ENCODE results near the gene ATP8A1.

ATP8A1 gene

DNA sequence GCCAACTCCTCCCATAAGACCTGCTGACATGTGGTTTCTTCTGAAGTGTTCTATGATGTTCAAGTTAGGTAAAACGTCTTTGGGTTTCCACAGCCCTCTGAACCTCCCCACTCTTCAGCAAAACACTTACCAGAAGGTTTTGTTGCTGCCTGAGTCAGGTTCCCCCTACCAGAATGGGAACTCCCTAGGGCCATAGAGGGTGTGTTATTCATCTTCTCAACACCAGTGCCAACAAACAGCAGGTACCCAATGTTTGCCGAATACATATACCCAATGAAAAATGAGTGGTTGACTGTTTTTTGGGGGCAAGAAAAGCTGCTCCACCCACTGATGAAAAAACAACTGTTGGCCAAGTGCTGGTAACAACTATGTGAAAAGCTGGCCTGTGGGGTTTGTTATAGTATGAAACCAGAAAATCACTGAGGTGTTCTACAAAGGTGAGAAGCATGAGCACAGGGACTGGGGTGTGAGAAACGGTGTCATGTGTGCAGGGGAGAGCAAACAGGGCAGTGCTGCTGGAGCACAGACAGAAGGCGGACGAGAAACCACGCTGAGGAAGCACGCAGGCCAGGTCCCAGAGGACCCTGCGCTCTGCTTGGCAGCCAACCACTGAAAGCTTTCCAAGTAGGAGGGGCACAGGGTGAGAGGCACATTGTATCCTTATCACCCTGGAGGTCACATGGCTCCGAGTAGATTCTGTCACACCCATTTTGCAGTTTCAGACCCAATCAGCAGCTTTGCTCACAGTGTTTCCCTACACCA lies 28.8 kb downstream of the ATP8A1 start:
- DNase-seq (ENCODE audit: low read depth in 1 of 2, low spot score in 1 of 2): no peak

DNA sequence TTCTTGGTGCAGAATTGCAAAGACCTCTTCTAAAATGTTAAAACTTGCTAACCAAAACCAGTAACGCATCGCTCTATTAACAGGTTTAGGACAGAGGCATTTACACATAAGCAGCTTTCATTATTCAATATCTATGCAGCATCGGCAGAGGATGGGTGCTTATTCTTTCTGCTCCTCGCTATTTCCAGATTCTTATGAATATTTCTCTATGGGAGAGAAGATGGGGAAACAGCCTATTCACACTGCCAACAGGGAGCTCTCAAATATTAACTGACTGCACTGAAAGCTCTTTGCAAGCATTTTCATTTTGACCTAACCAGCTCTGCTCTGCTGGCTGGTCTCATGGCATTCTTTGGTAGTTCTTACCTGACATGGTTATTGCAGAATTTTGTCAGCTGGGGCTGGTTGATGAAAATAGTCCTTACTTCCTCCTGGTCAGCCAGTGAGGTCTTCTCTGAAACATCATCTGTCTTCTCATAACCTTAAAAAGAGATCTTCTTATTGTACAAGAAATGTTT lies 30.2 kb downstream of the ATP8A1 start:
- no peak for DNase-seq (ENCODE audit: low read depth in 1 of 2, low spot score in 1 of 2)

DNA sequence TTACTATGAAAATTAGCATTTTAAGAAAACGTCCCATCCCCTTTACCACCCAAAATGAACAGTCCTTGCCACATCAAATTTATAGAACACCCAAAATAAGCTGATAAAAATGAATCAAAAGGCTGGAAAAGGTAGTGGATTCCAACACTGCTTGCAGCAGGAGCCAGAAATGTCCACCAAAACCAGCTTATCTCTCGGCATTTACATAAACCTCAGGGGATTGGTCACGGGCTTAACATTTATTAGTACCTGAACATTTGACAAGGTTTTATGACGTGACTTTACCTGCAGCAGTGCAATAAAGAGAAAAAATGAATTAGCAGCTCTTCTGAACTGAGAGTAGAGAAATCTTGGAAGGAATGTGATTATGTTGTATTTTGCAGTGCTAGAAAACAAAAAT lies 31.6 kb downstream of the ATP8A1 start:
- DNase-seq (ENCODE audit: low read depth in 1 of 2, low spot score in 1 of 2): no peak

DNA sequence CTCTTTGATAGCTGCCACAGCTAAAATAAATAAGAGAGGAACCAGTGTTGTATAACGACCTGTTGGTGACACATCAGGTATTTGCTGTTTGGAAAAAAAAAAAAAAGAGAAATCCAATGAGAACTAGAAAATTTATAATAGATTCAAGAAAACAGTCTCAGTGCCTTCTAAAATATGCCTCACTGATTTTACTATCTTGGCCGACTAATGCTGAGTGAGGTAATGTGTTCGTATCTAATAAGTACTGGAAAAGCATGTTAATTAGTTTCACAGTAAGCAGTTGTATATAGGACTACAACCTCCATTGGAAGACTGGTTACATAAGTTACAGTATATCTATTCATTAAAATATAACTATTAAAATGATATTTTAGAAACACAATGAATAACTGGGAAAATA lies 32.4 kb downstream of the ATP8A1 start:
- DNase-seq (ENCODE audit: low read depth in 1 of 2, low spot score in 1 of 2): no peak

DNA sequence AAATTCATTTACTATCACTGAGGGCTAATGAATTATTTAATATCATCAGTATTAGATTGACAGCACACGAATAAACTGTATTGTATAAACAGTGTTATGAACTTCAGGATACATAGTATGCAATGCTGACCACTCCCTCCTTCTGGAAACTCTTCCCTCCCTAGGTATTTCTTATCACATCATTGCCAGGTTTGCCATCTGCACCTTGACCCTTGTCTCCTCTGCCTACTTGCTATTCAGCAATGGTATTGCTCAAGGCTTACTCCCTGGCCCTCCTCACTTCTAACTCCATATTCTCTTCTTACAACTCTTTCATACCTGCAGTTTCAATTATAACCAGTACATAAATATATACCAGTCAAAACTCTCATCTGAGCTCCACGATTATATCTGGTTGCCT lies 38.9 kb downstream of the ATP8A1 start:
- DNase-seq (ENCODE audit: low read depth in 1 of 2, low spot score in 1 of 2): no peak

DNA sequence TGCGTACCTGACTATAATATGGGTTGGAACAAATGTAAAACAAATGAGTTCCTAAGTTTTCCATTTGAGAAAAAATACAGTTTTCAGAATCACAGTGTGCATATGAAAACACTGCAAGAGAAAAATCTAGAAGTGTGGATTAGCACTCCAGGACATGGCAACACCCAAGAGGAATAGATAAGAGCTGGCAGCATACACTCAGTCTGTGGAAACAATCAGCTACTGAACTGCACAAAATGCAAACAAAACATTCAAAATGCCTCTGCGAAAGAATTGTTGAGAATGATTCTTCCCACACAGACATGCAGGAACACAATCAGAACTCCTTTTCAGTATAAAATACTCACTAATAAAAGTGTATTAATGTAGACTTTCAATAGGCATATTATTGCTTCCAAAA lies 39.9 kb downstream of the ATP8A1 start:
- no peak for DNase-seq (ENCODE audit: low read depth in 1 of 2, low spot score in 1 of 2)

DNA sequence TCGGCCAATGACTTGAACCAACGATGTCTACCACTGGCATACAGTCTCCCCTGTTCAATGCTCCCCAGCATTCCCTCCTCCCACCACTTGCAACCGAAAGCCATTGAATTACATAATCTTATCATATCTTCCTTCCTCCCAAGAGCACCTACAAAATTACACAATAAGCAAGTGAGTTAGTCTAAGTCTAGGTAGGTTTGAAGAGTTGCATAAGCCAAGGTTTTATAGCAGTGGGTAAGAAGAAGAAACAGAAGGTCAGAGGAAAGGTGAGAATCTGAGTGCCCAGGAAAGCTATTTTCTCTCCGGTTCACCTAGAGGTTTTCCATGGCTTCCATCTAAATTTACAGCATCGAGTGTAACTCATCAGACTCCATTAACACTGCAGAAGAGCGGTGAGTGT lies 40.3 kb downstream of the ATP8A1 start:
- no peak for DNase-seq (ENCODE audit: low read depth in 1 of 2, low spot score in 1 of 2)

DNA sequence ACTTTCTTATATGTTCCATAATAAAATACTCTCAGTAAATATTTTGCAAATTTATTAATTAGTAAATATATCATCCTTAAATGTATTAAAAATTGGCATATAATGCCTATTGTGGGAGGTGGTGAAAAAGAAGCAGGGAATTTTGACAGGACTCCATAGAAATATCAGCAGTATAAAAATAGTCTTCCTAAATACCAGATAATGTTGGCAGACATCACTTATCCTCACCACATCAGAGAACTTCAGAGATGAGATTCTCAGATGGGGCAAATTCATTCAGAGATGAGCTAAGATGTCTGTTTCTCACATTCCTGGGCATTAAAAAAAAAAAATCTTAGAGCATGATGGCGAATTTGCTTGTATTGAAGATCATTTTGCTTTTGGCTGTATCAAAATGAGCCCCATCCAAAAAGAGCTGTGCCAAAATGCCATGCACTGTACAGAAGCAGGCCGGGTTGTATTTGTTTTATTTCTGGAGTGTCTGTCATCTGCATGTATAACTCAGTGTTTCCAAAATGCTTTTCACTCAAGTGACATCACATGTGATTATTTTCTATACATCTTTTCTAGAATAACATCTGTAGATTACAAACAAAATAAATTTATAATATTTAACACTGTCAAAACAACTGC lies 41.7 kb downstream of the ATP8A1 start:
- DNase-seq (ENCODE audit: low read depth in 1 of 2, low spot score in 1 of 2): no peak

DNA sequence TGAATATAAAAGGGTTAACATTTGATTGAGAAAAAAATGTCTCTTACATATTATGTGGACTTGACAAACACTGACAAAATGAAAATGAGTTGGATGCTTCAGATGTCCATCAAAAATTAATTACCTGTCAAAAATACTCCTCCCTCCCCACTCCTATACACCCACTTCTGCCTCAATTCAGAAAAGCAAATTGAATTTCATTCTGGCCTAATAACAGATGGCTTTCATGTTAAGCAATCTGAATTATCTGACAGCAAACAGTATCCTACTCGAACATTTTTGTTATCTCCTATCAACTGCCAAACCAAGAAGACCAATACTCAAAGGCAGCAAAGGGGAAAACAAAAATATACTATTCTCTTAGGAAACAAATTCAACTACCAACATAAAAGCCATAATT lies 44.0 kb downstream of the ATP8A1 start:
- DNase-seq (ENCODE audit: low read depth in 1 of 2, low spot score in 1 of 2): no peak

DNA sequence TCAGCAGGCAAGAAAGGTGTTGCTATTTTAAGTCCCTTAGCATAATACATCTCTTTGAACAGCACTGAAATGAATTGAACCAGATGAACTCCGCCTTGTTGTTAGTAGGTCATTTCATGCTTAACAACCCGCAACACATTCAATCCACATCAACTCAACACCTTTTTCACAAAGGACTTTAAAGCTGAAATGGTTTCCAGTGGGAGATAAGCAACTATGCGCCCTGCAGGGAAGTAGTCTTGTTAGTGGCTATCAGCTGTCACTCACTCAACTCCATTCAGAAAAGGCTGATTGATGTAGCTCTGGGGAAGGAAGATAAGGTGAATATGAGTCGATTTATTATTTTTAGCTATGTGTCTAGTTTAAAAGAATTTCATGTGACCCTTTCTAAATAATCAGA lies 46.0 kb downstream of the ATP8A1 start:
- DNase-seq (ENCODE audit: low read depth in 1 of 2, low spot score in 1 of 2): no peak

DNA sequence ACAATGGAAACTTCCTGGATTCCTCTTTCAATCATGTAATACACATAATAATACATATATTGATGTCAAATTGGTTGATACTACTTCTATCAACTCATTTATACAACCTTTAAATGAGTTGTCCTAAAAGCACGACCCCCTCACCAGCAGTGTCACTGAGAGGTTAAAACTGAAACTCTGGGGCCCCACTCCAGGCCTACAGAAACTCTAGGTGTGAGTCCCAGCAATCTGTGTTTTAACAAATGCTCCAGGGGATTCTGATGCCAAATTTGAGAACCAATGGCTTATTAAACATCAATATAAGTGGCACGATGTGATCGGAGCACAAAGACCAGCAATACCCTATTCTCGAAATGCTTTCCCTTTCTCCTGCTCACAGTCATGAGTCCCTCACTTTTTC lies 47.9 kb downstream of the ATP8A1 start:
- DNase-seq (ENCODE audit: low read depth in 1 of 2, low spot score in 1 of 2): no peak

DNA sequence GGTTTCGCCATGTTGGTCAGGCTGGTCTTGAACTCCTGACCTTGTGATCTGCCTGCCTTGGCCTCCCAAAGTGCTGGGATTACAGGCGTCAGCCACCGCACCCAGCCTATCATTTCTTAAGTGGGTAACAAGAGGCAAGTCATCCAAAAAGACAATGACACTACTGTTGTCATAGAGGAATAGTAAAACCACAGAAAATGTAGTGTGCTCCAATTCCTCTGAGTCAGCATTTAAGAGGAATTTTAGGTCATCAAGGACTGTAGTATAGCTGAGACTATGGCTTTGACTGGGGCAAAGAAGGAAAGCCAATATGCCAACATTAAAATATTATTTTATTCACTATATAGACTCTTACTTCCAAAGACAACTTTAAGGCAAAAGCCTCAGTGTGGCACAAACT lies 48.4 kb downstream of the ATP8A1 start:
- no peak for DNase-seq (ENCODE audit: low read depth in 1 of 2, low spot score in 1 of 2)

DNA sequence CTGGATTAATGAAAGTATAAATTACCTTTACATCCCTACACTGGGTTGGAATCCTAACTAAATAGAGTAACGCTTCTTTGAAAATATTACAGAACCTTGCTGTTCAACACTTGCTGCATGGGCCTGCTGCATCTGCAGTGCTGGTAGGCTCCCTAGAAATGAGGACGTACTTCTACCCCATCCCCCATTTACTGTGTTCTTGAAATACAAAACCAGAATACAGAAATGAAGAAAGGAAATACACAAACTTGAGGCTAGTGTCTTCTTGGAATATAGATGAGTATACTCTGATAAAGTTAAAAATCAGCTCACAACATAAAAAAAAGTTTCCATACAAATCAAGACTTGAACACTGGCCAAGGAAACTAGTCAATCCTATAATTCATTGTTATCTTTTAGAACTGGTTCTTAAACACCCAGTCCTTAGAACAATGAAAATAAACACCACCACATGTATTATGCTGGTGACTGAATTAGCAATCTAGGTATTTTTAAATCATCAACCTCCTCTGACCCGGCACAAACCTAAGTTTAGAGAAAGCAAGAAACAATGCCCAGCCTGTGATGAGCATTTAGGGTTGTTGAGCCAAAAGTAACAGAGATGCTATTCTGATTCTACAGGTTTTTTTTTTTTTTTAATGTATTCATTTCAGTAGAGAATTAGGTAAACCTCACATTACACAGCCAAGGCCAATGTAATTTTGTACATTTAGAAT lies 49.7 kb downstream of the ATP8A1 start:
- DNase-seq (ENCODE audit: low read depth in 1 of 2, low spot score in 1 of 2): no peak

DNA sequence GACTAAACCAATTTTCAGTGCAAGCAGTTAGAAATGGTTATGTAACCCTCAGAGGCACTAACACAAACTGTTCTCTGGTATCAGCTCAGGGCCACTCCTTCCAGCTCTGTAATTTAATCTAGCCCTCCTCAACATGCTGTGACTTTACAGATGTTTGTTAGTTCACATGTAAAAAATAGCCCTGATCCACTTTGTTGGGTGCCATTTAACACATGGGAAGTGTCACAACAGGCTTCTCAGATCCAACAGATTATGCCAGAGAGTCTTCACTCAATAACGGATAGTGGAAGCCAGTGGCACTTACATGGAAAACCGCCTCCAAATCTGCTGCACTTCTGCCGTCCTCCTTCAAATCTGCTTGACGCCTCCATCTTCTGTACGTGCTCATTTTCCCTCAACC lies 51.6 kb downstream of the ATP8A1 start:
- no peak for DNase-seq (ENCODE audit: low read depth in 1 of 2, low spot score in 1 of 2)

DNA sequence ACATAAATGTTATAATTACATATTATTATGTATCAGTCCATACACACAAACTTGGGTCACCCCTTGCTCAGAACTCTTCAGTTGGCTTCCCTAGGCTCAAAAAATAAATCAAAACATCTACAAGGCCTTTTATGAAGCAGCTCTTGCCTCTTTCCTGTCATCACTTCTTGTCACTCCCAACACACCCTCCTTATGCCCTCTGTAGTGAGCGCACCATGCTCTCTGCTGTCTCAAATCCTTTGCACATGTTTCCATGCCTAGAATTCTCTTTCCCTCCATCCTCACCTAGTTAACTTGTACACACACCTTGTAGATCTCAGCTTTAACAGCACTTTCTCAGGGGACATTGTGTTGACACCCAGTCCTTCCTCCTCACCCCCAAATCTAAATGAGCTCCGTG lies 53.0 kb downstream of the ATP8A1 start:
- no peak for DNase-seq (ENCODE audit: low read depth in 1 of 2, low spot score in 1 of 2)

DNA sequence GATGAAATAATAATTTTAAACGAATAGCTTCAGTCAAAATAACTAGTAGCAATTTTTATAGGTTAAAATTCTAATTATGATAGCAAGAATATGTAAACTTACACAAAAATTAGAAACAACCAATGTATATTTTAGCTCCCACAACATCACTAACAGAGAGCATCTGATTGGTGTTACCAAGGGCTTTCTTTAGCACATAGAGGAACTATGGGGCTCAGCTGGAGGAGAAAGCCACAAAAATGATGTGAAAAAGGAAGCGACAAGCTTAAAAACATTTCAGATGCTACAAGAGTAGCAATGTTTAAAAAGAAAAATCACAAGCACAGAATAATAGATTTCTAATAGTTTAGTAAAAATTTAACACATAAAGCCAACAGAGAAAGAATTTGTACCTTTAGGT lies 56.3 kb downstream of the ATP8A1 start:
- no peak for DNase-seq (ENCODE audit: low read depth in 1 of 2, low spot score in 1 of 2)

DNA sequence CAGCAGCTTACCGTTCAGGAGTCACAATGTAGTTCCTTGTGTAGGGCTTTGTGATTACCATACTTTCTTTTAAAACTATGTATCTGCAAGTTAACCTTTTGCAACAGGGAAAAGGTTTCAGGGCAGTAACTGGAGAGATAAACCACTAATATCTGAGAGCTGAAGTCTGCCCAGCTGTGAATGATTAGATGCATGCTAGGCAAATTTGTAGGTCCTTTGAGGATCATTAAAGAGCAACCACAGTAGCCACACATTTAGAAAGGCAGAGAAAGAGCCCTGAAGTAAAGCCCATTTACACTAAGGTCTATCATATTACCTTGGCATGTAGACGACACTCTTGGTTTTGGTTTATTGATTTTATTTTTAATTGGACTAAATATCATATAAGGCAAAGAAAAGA lies 60.0 kb downstream of the ATP8A1 start:
- DNase-seq (ENCODE audit: low read depth in 1 of 2, low spot score in 1 of 2): no peak

DNA sequence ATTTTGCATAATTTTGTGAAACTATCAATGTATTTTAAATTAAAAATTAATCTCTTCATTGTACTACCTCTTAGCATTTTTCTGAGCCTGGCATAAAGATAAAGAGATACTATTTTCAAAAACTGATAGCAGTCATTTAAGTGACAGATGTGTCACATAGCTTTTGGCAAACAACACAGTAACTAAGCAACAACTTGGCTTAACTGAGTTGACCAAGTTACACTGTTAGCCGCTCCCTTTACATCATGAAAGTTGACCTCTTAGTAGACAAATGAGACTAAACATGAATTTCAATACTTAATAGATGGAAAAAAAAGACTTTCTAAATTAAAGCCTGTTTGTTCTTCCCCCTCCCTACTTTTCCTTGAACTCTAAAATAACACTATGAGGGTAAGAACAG lies 62.0 kb downstream of the ATP8A1 start:
- DNase-seq (ENCODE audit: low read depth in 1 of 2, low spot score in 1 of 2): no peak

DNA sequence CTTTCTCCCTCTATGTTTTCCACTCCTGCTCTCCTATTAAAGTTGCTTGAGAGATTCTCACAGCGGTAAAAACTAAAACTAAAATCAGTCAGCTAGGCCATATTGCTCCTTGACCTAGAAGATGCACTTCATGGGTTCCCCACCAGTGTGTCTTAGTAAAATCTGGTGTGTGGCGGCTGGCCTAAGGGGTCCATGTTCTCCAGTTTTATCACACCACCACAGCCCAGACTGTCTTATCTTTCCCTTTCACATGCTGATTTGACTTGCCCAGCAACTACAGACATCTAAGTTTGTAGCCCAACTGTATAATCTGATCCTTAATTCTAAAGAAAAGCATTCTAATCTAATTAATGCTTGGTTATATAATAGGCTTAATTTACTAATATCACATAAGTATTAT lies 68.0 kb downstream of the ATP8A1 start:
- no peak for DNase-seq (ENCODE audit: low read depth in 1 of 2, low spot score in 1 of 2)

DNA sequence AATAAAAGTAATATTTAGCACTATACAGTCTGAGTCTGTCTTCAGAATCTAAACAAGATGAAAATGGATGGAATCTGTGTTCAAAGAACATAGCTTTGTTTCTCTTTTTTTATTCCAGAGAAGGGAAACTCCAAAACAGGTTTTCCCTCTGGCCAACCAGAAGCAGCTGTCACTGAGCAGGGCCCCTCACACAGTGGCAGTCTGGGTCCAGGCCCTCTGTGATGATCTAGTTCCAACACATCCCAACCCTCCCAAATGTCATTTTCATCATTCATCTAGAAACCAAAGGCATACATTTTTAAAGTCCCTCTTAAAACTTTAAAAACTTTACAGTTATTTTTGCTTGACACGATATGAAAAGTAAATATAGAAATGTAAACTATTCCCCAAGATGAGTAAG lies 70.1 kb downstream of the ATP8A1 start:
- DNase-seq (ENCODE audit: low read depth in 1 of 2, low spot score in 1 of 2): no peak

DNA sequence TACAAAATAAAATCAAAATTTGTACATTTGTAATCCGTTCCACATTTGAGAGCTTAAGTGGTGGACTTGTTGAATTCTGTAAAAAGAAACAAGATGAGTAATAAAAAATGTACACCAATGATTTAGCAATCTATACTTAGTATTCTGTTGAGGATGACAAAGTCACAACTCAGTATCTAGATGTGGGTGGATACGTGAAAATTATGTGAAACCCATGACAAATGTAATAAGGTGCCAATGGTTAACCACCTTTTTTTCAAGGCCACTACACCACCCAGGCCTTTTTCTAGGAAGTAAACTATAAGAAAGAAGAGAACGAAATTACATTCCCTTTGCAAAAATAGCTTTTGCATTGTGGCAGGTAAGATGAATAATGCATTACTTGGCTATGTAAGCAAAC lies 77.0 kb downstream of the ATP8A1 start:
- DNase-seq (ENCODE audit: low read depth in 1 of 2, low spot score in 1 of 2): no peak

DNA sequence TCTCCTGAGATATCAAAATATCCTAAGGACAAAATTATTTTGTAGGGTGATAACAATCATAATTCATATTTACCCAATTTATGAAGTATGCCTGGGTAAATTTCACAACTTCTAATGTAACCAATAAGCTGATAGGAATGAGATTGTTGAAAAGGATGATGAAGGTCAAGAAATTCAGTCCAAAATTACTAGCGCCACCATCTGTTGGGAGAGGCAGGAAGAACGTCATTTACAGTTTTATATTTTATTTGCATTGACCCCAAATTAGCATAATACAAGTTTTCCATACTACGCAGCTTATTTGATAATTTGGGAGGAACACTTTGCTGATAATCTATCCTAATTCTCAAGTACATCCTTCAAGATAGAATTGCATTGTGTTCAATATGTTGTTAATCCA lies 78.7 kb downstream of the ATP8A1 start:
- no peak for DNase-seq (ENCODE audit: low read depth in 1 of 2, low spot score in 1 of 2)
